GM19099 (cell line): ENCODE measurements around the gene BCOR.

Experiments used
- POLR2A ChIP-seq: IDR thresholded peaks from 3 replicates; pipeline ENCODE4 v1.6.1; 2011; ENCODE audit warnings: low read depth; ENCODE audit not compliant: insufficient read length; ENCODE audit errors: extremely low read depth

The BCOR gene

GRCh38 chrX:40074080-40074958 lies 23.4 kb downstream of the BCOR start:
- TF ChIP-seq POLR2A, result no peak

GRCh38 chrX:40073439-40074054 lies 24.2 kb downstream of the BCOR start:
- TF ChIP-seq POLR2A, result no peak

- no peak for TF ChIP-seq POLR2A
Measured at GRCh38 chrX:40072246-40072645, 25.5 kb downstream of the BCOR start.

- TF ChIP-seq POLR2A, result no peak
Measured at GRCh38 chrX:40068048-40068447, 29.7 kb downstream of the BCOR start.

GRCh38 chrX:40066700-40067099 lies 31.1 kb downstream of the BCOR start:
- no peak for TF ChIP-seq POLR2A

GRCh38 chrX:40065296-40066046 lies 32.3 kb downstream of the BCOR start:
- TF ChIP-seq POLR2A, result no peak

- TF ChIP-seq POLR2A, result no peak
Measured at GRCh38 chrX:40064055-40064597, 33.6 kb downstream of the BCOR start.

- no peak for TF ChIP-seq POLR2A
Measured at GRCh38 chrX:40063555-40063954, 34.2 kb downstream of the BCOR start.

GRCh38 chrX:40062525-40063155 lies 35.1 kb downstream of the BCOR start:
- no peak for TF ChIP-seq POLR2A

- no peak for TF ChIP-seq POLR2A
Measured at GRCh38 chrX:40061871-40062524, 35.8 kb downstream of the BCOR start.

- TF ChIP-seq POLR2A, result no peak
Measured at GRCh38 chrX:40061005-40061404, 36.8 kb downstream of the BCOR start.

GRCh38 chrX:40060356-40060845 lies 37.4 kb downstream of the BCOR start:
- no peak for TF ChIP-seq POLR2A

GRCh38 chrX:40058719-40059118 lies 39.0 kb downstream of the BCOR start:
- TF ChIP-seq POLR2A, result no peak

- no peak for TF ChIP-seq POLR2A
Measured at GRCh38 chrX:40057405-40057804, 40.4 kb downstream of the BCOR start.
